ENCODE measurements around the gene CORO6.

Gene CORO6

GRCh38 chr17:29577001-29577370 is 45.7 kb downstream of the CORO6 start:
- DNase-seq (ENCODE audit: low read depth) = no peak

- no peak for DNase-seq (ENCODE audit: low read depth)
These were observed 46.3 kb downstream of the CORO6 start for GRCh38 chr17:29576214-29577000.

- no peak for DNase-seq (ENCODE audit: low read depth)
These were observed 47.0 kb downstream of the CORO6 start for GRCh38 chr17:29575511-29576213.

- DNase-seq (ENCODE audit: low read depth) = no peak
These were observed 47.8 kb downstream of the CORO6 start for GRCh38 chr17:29574732-29575510.

GRCh38 chr17:29573871-29574731 is 48.6 kb downstream of the CORO6 start:
- DNase-seq (ENCODE audit: low read depth) = no peak

- no peak for DNase-seq (ENCODE audit: low read depth)
These were observed 49.2 kb downstream of the CORO6 start for GRCh38 chr17:29573558-29573869.

GRCh38 chr17:29572691-29573557 is 49.8 kb downstream of the CORO6 start:
- no peak for DNase-seq (ENCODE audit: low read depth)

GRCh38 chr17:29571883-29572681 is 50.6 kb downstream of the CORO6 start:
- DNase-seq (ENCODE audit: low read depth) = no peak

- DNase-seq (ENCODE audit: low read depth) = no peak
These were observed 51.2 kb downstream of the CORO6 start for GRCh38 chr17:29571486-29571882.

GRCh38 chr17:29570521-29570920 is 52.2 kb downstream of the CORO6 start:
- DNase-seq (ENCODE audit: low read depth) = no peak

GRCh38 chr17:29569245-29569950 is 53.3 kb downstream of the CORO6 start:
- DNase-seq (ENCODE audit: low read depth) = no peak

- DNase-seq (ENCODE audit: low read depth) = peak; percentile 84
These were observed 54.1 kb downstream of the CORO6 start, which contains the start of gene TP53I13 for GRCh38 chr17:29568331-29569244. Gene TP53I13, plus strand, starts transcription at chr17:29568701. Its CDS starts 58 bp downstream, at chr17:29568759.

- DNase-seq (ENCODE audit: low read depth) = peak; percentile 62
These were observed 55.0 kb downstream of the CORO6 start for GRCh38 chr17:29567554-29568330.

GRCh38 chr17:29567304-29567553 is 55.5 kb downstream of the CORO6 start:
- no peak for DNase-seq (ENCODE audit: low read depth)

GRCh38 chr17:29566473-29567303 is 56.0 kb downstream of the CORO6 start, which contains the start of gene ABHD15:
Gene ABHD15, minus strand, starts transcription at chr17:29567037. Its CDS starts 71 bp downstream, at chr17:29566966.
- no peak for DNase-seq (ENCODE audit: low read depth)

- no peak for DNase-seq (ENCODE audit: low read depth)
These were observed 56.9 kb downstream of the CORO6 start for GRCh38 chr17:29565643-29566472.
